ENCODE data around the gene CNTNAP5.

Gene CNTNAP5

DNA sequence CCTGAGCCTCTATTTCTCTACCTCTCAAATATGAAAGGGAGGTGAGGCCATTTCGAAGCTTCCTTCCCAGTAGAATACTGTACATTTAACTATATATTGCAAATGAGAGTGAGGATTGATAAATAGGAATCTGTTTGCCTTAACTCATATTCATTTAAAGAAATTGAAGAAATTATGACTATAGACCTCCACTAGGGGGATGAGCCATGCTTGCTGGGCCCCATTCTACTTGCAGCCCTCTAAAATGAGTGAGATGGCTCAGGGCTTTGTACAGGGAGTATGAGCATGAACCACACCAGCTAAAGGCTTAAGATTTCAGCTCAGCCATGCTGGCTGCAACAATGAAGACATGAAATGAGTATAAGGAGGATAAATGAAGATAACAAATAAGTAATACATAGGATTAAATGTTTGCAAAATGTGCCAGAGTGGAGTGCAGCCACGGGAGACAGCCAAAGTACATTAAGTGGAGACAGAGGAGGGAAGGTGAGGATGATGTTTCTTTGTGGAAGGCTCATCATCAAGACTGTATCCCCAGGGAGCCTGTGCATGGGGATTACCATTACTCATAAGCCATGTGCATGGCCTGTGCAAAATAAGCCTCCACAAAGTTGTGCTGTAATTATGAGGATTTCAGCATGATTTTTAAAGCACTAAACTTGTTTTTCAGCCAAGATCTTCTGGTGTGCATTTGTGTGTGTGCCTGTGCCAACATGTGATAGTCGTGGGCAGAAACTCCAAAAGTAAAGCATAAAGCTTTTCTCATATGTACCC, 300.8 kb downstream of the CNTNAP5 start:
- H2AFZ ChIP-seq: no peak overlapping the region
- no peaks in the 10 kb centered on the region for H3K9me3 ChIP-seq (ENCODE audit: control insufficient read depth, low read length)
- H3K79me2 ChIP-seq: no peaks in the 10 kb centered on the region
- H3K9ac ChIP-seq: no peak overlapping the region
- H3K27ac ChIP-seq: no peak overlapping the region
- H3K4me1 ChIP-seq: no peaks in the 10 kb centered on the region
- no peak for TF ChIP-seq CTCF (IDR thresholded peaks at IDR 0.05)
- H3K36me3 ChIP-seq (ENCODE audit: control insufficient read depth, insufficient read depth, low read length): no peaks in the 10 kb centered on the region
- no peaks in the 10 kb centered on the region for H3K27me3 ChIP-seq (ENCODE audit: control insufficient read depth, insufficient read depth, low read length)
- H3K4me2 ChIP-seq (ENCODE audit: low read length): no peak overlapping the region
- H3K4me3 ChIP-seq (ENCODE audit: low read depth, low read length): no peak overlapping the region

DNA sequence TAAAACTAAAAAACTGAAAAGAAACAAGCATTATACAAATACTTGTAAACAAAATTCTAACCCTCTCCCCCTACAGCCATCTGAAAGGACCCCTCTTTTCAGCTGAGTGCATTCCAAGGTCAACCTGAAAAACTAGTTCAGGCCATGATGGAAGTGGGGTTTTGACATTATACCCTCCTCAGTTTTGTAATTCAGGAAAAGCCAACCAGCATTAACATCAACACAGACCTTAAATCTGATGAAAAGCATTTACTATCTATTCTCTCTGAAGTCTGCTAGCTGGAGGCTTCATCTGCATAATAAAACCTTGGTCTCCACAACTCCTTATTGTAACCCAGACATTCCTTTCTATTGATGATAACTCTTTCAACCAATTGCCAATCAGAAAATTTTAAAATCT, 302.2 kb downstream of the CNTNAP5 start:
- Histone ChIP-seq H3K27ac (no peak overlapping the region), H3K27me3 (ENCODE audit: control insufficient read depth, insufficient read depth, low read length) (no peaks in the 10 kb centered on the region), H3K9ac (no peak overlapping the region), H3K9me3 (ENCODE audit: control insufficient read depth, low read length) (no peaks in the 10 kb centered on the region), H2AFZ (no peak overlapping the region), H3K79me2 (no peaks in the 10 kb centered on the region), H3K36me3 (ENCODE audit: control insufficient read depth, insufficient read depth, low read length) (no peaks in the 10 kb centered on the region), H3K4me2 (ENCODE audit: low read length) (no peak overlapping the region), H3K4me1 (no peaks in the 10 kb centered on the region), H3K4me3 (ENCODE audit: low read depth, low read length) (no peak overlapping the region)
- no peak for TF ChIP-seq CTCF (IDR thresholded peaks at IDR 0.05)

DNA sequence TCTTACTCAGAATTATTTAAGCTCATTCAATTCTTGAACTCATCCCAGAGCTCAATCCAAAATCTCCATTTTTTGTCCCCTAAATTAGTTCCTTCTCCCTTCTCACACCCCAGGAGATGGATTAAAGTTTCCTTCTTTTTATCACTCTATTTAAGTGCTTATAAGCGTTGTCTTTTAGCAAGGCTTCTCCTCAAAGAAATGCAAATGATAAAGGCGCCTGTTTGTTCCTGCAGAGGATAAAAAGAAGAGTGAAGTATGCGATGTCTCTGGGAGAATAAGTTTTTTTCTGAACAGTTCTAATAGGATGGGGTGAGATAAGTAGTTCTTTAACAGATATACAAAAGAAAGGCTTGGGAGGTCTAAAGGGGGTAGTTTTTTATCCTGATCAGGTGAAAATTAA, 303.3 kb downstream of the CNTNAP5 start:
- Histone ChIP-seq H3K4me3 (ENCODE audit: low read depth, low read length) (no peak overlapping the region), H3K9me3 (ENCODE audit: control insufficient read depth, low read length) (no peaks in the 10 kb centered on the region), H3K27me3 (ENCODE audit: control insufficient read depth, insufficient read depth, low read length) (no peaks in the 10 kb centered on the region), H2AFZ (no peak overlapping the region), H3K4me2 (ENCODE audit: low read length) (no peak overlapping the region), H3K79me2 (no peaks in the 10 kb centered on the region), H3K9ac (no peak overlapping the region), H3K27ac (no peak overlapping the region), H3K36me3 (ENCODE audit: control insufficient read depth, insufficient read depth, low read length) (no peaks in the 10 kb centered on the region), H3K4me1 (no peaks in the 10 kb centered on the region)
- TF ChIP-seq CTCF (IDR thresholded peaks at IDR 0.05): no peak

DNA sequence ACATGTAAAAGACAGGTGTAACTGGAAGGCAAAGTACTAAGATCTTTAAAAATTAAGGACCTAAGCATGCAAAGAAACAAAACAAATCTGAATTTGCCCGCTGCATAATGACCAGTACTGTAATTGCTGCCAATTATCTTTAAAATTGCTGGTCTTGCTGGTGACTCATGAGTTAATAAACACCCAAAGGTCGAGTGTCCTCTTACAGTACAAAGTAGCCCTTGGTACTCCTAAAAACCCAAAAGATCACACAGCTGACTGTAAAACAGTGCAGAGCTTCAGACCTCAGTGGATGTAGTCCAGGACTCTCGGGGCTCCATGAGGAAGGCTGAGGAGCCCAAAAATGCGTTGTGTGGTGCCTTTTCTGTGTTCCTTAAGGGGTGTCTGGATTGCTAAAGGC, 308.7 kb downstream of the CNTNAP5 start:
- no peak overlapping the region for H3K4me2 ChIP-seq (ENCODE audit: low read length)
- H3K36me3 ChIP-seq (ENCODE audit: control insufficient read depth, insufficient read depth, low read length): no peaks in the 10 kb centered on the region
- no peak overlapping the region for H3K27ac ChIP-seq
- no peaks in the 10 kb centered on the region for H3K79me2 ChIP-seq
- no peaks in the 10 kb centered on the region for H3K9me3 ChIP-seq (ENCODE audit: control insufficient read depth, low read length)
- no peak overlapping the region for H3K4me3 ChIP-seq (ENCODE audit: low read depth, low read length)
- H2AFZ ChIP-seq: no peak overlapping the region
- H3K4me1 ChIP-seq: no peaks in the 10 kb centered on the region
- H3K27me3 ChIP-seq (ENCODE audit: control insufficient read depth, insufficient read depth, low read length): no peaks in the 10 kb centered on the region
- H3K9ac ChIP-seq: no peak overlapping the region
- no peak for TF ChIP-seq CTCF (IDR thresholded peaks at IDR 0.05)

DNA sequence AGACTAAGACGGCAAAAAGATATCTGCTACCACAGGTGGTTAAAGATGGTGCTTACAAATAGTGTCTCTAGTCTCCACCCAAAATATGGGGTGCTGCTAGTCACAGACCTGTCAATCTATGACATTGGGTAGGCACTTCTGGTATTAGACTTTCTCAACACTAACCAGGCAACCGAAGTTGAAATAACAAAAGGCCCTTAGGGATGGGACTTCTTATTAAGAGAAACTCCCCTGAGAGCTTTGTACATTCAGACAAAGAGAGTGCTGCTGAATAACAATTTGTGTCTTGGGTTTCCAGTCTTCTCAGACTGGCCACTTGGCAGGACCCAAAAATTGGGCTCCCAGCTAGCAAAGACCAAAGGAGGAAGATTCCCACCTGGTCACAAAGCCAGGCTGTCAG, 310.0 kb downstream of the CNTNAP5 start:
- Histone ChIP-seq H3K36me3 (ENCODE audit: control insufficient read depth, insufficient read depth, low read length) (no peaks in the 10 kb centered on the region), H3K4me1 (no peaks in the 10 kb centered on the region), H2AFZ (no peak overlapping the region), H3K4me2 (ENCODE audit: low read length) (no peak overlapping the region), H3K9ac (no peak overlapping the region), H3K79me2 (no peaks in the 10 kb centered on the region), H3K9me3 (ENCODE audit: control insufficient read depth, low read length) (no peaks in the 10 kb centered on the region), H3K4me3 (ENCODE audit: low read depth, low read length) (no peak overlapping the region), H3K27me3 (ENCODE audit: control insufficient read depth, insufficient read depth, low read length) (no peaks in the 10 kb centered on the region), H3K27ac (no peak overlapping the region)
- TF ChIP-seq CTCF (IDR thresholded peaks at IDR 0.05): no peak
